Stromal cell of bone marrow (primary cell): ENCODE measurements around the gene DTNB.

Source experiments
- DNase-seq: peaks from one replicate; pipeline ENCODE4 v3.0.0-alpha.2; 2012; ENCODE audit warnings: low read depth

Gene DTNB

DNA sequence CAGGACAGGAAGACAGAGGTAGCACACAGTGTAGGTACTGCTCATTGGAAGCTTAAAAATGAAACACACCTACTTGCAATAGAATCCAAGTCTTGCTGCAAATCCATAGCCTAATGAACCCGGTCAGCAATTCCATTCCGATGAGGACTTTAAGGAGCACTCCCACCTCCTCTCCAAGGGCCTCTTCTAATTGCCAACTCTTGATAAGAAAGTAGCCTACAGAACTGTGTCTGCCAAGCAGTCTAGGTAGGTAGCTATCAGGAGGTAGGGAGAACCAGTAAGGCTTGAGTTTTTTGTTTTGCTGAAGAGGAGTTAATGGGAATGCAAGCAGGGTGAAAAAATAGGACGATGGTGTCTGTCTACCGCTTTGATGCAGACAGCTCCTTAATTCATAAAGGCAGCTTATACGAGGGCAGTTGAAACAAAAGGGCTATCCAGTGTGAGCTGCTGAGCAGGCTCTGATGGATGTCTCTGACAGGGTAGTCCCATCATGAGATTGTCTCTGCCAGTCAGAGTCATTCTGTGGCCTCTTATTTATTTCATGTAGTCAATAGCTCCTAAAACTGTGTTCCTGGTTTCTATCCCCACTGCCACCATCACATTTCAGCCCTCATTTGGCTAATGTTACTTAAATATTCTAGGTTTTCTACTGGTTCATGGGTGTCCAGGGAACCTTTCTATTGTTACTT lies 176.0 kb downstream of the DTNB start:
- no peak for DNase-seq

DNA sequence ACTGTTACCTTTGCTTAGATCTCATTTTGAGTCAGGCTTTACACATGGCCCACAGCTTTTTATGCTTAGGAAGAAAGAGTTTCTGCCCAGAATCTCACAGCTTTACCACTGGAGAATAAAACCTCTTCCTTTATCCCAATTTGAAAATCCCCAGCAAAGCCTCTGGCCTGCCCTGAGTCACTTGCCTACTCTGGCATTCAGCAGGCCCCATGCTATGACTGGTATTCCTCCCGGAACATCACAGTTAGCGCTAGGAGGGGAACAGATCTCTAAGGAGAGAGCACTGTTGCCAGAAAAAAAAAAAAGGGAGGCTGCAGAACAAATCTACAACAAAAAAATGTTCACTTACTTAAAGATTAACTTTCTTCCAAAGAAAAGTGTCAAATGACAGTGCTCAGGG lies 178.8 kb downstream of the DTNB start:
- peak; percentile 18 for DNase-seq

DNA sequence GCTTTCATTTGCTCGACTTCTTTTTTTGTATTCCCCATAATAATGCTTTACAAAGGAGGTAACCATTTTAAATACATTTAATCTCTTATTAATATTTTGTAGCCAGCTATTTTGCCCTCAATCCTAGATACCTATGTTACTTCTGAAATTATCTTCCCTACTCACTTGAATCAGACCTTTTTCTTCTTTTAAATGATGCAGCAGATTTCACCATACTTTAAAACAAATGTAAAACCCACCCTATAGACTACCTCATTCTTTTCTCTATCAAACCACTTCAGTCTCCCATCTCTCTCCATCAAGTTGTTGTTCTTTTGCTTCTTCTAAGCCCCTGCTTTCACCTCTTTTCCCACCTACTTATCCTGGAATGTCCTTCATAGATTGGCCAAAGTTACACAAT lies 180.2 kb downstream of the DTNB start:
- no peak for DNase-seq

DNA sequence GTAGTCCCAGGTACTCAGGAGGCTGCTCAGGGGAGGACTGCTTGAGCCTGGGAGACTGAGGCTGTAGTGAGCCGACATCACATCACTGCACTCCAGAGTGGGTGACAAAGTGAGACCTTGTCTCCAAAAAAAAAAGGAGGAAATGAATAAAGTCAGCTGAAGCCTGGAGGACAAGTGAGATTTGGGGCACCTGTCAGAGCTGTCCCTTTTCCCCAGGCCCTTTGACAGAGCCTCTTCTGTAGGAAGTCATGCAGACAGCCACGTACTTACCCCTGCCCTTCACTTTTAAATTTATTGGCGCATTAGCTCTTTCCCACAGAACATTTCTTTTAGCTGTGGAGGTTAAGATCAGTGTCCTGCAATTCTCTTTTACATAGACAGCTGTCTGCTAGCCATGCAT lies 180.7 kb downstream of the DTNB start:
- DNase-seq, result no peak

GRCh38 chr2:25491966-25492532 lies 181.3 kb downstream of the DTNB start:
- peak; percentile 47 for DNase-seq

GRCh38 chr2:25491003-25491696 lies 182.2 kb downstream of the DTNB start:
- DNase-seq, result no peak

- no peak for DNase-seq
These were observed 183.2 kb downstream of the DTNB start for GRCh38 chr2:25490217-25490616.

- DNase-seq, result no peak
These were observed 183.7 kb downstream of the DTNB start for GRCh38 chr2:25489631-25490030.

DNA sequence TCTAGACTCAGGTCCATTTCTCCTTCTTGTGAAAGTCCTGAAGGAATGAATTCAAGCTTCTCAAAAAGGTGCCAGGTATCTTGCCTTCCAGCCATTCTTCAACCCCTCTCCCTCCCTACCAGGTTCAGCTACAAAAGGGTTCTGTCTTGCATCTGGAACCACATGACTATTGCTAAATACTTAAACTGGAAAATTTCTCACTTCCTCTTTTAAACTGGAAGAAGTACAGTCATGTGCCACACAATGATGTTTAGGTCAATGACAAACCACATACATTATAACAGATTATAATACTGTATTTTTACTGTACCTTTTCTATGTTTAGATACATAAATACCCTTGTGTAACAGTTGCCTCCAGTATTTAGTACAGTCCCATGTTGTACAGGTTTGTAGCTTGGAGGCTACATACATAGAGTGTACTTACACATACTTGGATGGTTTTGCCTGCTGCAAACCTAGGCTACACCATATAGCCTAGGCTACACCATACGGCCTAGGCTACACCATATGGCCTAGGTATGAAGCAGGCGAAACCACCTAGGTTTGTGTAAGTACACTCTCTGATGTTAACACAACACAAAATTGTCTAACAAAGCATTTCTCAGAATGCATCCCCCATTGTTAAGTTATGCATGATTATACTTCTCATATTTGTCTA lies 189.6 kb downstream of the DTNB start:
- no peak for DNase-seq

- DNase-seq, result no peak
These were observed 191.0 kb downstream of the DTNB start for GRCh38 chr2:25482341-25482740.

DNA sequence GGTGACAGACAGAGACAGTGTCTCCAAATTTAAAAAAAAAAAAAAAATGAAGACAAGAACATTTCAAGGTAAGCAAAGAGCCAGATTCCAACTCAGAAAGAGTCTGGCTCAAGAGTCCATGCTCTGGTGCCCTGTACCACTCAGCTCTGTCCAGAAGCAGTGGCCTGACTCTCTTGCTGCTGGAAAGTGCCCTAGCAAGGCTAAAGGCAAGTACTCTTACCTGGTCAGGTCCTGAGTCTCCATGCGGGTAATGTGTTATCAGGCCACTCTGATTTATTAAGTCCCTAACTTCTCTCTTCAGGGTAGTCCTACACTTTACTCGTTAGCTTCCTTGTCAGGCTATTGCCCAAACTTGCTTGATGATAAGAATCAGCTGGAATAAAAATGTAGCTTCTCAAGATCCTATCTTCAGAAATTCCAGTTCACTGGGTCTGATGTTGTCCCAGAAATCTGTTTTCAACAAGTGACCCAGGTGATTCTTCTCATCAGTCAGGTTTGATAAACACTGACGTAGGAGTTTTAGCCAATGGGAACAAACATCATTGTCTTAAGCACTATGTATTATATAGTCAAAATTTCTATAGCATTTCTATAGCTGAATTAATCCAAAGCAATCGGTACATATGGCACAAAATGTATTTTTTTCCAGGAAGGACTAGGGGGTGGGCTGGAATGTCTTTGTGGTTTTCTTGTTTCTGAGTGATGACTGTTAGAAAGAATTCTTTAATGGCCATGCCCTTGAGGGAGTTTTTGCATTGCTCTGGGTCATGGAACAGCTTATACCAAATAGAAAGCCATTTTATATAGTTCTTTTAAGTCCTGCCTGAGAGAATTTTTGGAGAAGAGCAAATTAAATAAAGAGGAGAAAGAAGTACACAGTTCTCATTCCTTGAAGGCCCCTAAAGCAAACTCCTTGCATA lies 191.7 kb downstream of the DTNB start:
- peak; percentile 2 for DNase-seq

DNA sequence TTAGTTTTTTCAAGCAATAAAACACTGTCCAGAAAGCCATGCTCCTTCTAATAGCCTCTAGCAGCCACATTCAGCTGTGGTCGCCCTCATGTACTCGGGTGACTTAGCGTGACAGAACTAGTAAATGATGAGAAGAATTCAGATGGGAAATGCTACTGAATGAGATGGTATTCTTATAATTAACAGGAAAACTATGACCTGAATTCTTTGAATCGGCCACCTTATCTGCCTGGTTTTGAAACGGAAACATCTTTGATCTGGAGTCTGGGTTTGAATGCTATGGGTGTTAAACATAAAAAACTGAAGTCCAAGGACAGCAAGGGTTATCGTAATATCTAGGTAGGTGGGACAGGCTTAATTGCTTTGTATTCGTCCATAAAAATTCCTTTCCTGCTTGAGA lies 192.8 kb downstream of the DTNB start:
- no peak for DNase-seq

- DNase-seq, result no peak
These were observed 193.6 kb downstream of the DTNB start for GRCh38 chr2:25479761-25480160.

DNA sequence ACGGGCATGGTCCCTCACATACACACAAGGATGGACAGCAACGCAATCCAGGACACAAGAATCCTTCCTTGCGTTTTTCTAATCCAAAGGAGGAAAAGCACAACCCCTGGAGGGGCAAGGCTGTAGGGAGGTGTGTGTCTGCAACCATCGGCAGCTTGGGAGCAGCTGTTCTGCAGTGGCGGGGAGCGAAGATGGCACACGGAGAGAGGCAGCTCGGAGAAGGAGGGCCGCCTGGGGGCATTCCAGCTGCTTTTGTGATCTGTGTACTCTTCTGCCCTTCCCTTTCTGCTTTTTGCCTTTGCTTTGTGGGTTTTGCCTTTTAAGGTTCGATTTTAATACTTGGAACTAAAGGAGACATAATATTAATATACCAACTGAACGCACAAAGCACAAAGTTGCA lies 194.6 kb downstream of the DTNB start:
- no peak for DNase-seq

- DNase-seq, result no peak
These were observed 199.5 kb downstream of the DTNB start for GRCh38 chr2:25473758-25474340.

GRCh38 chr2:25473131-25473530 lies 200.2 kb downstream of the DTNB start:
- no peak for DNase-seq

GRCh38 chr2:25470806-25471205 lies 202.6 kb downstream of the DTNB start:
- no peak for DNase-seq

DNA sequence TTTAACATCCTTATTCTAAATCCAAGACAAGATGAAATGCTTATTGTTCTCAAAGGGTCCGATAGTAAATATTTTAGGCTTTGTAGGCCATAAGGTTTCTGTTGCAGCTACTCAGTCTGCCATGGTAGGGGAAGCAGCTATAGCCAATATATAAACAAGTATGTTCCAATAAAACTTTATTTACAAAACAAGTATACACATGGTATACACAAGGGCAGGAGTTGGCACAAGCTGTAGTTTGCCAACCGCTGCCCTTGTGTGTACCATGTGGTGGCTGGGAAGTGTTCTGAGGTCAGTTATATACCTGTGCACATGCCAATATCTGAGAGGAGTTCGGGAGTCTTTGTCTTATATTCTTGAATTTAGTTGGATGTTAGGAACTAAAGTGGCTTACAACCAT lies 205.6 kb downstream of the DTNB start:
- DNase-seq, result no peak

DNA sequence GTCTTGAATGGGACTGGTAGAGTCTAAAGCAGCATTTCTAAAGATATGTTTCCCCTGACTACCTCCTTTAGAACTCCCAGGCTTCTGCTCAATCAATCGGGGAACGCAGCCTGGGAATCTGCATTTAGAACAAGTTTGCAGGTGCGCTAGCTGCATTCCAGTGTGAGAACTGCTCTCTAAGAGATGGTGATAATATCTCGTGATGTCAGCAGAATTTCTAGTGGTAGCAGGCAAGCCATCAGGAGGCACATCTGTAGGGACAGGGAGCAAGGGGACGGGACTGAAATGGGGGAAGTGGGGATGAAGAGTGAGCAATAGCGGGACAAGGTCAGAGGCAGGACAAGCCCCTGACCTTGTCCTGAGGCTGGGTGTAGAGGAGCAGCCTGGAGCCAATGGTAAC lies 211.4 kb downstream of the DTNB start:
- DNase-seq, result no peak

DNA sequence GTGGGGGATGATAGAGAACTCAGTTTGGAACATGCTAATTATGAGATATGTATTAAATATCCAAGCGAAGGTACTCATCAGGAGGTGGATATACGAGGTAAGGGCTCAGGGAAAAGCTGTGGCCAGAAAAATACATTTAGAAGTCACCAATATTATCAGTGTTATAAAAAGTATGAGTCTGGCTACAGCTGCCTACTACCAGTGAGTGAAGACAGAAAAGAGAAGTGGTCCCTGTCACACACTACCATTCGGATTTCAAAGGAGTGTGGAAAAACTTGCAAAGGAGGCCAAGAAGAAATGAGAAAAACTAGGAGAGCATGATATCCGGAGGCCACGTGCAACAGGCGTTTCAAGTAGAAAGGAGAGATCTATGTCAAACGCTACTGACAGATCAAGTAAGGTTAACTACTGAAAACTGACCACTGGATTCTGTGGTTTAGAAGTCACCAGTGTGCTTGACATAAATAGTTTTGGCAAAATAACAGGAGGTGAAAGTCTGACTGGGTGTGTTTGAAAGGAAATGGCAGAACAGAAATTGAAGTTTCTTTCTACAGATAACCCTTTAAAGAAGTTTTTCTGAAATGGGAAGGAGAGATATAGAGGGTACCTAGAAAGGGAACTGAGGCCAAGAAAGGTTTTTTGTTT lies 213.0 kb downstream of the DTNB start:
- no peak for DNase-seq
